ENCODE data around the gene LZTS3. TPM values are rescaled to one million over a fixed set of nuclear protein-coding genes. Genes with fewer than 3 reads are reported as not detected.
A peak's percentile ranks its signal among the peaks of the same experiment; 100 is the strongest.

The LZTS3 gene
- polyA plus RNA-seq, 1 of the 3 experiments (the other 2 are of a cell fraction), result 11.9 TPM

- no peaks in the 10 kb centered on the region for H4K20me1 ChIP-seq (ENCODE audit: insufficient read depth)
- H3K9me3 ChIP-seq, result no peaks in the 10 kb centered on the region
- H2AFZ ChIP-seq (ENCODE audit: low read depth), result no peak overlapping the region
- no peak for DNase-seq
- no peaks in the 10 kb centered on the region for H3K79me2 ChIP-seq (ENCODE audit: insufficient read depth)
- H3K4me1 ChIP-seq (ENCODE audit: control insufficient read depth in 1 of 2, insufficient read depth in 2 of 2, low read depth in 1 of 2, low read length in 1 of 2), result peaks cover 0 to 11% of the 10 kb centered on the region in 2 experiments; a peak in 1 of 4 replicates
- H3K27ac ChIP-seq (ENCODE audit: low read depth in 2 of 2, low read length in 1 of 2), result no peak overlapping the region
- no peaks in the 10 kb centered on the region for H3K27me3 ChIP-seq (ENCODE audit: insufficient read depth)
- H3K36me3 ChIP-seq (replicated peaks in 1 of 2; ENCODE audit: control insufficient read depth in 1 of 2, insufficient read depth in 2 of 2, low read length in 1 of 2), result no peaks in the 10 kb centered on the region
- 92% methylated on average over 17 of the region's 25 CpGs for WGBS (ENCODE audit: low lambda C conversion rate)
- H3K4me2 ChIP-seq, result no peak overlapping the region
- POLR2A ChIA-PET, result no interaction called here
- H3K9ac ChIP-seq, result no peak overlapping the region
- TF ChIP-seq EZH2phosphoT487 (IDR thresholded peaks at IDR 0.05; ENCODE audit: borderline replicate concordance, low read depth), result no peak
- no peak for TF ChIP-seq PBX3 (IDR thresholded peaks at IDR 0.05)
- TF ChIP-seq, protein P1, sequence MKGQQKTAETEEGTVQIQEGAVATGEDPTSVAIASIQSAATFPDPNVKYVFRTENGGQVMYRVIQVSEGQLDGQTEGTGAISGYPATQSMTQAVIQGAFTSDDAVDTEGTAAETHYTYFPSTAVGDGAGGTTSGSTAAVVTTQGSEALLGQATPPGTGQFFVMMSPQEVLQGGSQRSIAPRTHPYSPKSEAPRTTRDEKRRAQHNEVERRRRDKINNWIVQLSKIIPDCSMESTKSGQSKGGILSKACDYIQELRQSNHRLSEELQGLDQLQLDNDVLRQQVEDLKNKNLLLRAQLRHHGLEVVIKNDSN (IDR thresholded peaks at IDR 0.05; ENCODE audit: borderline replicate concordance, low read depth), result no peak
- TF ChIP-seq CHD2 (IDR thresholded peaks at IDR 0.05; ENCODE audit: low read length, partially characterized antibody), result no peak
- TF ChIP-seq SMC3 (IDR thresholded peaks at IDR 0.05; ENCODE audit: low read depth, low read length), result no peak
- H3K4me3 ChIP-seq (ENCODE audit: low read depth in 2 of 2, low read length in 1 of 2), result no peak overlapping the region
- H3F3A ChIP-seq (replicated peaks; ENCODE audit: insufficient read depth), result no peaks in the 10 kb centered on the region
- CTCF ChIA-PET, result interaction anchor here (0.6 kb wide), 1 partner anchor 23 kb away, joined by 3 read pairs; no protein-coding TSS in a partner anchor
- no peaks in the 10 kb centered on the region for H3K9me2 ChIP-seq
Observed at GRCh38 chr20:3167738-3168078, 5.6 kb downstream of the LZTS3 start.

DNA sequence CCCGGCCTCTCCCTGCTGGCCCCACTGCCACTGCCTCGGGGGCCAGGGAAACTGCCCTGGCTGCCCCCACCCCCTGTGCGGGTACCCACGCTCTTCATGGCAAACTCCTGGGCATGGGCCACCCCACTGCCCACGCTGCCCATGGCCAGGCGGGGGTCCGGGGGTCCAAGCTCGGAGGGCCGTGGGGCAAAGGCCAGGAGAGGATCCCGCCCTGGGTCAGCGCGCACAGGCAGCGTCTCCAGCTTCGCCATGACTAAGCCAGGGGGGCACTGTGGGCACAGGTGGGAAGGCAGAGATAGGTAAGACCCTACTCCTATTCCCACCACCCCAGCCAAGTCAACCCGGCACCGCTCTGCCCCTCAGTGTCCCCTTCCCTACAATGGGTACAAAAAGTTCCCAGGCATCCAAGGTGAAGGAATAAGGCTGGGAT, 6.4 kb downstream of the LZTS3 start:
- Histone ChIP-seq H3K27ac (ENCODE audit: low read depth in 2 of 2, low read length in 1 of 2) (no peak overlapping the region), H3K4me1 (ENCODE audit: control insufficient read depth in 1 of 2, insufficient read depth in 2 of 2, low read depth in 1 of 2, low read length in 1 of 2) (peaks cover 0 to 8% of the 10 kb centered on the region in 2 experiments; a peak in 1 of 4 replicates), H3K79me2 (ENCODE audit: insufficient read depth) (no peaks in the 10 kb centered on the region), H3K9me2 (no peaks in the 10 kb centered on the region), H3K36me3 (replicated peaks in 1 of 2; ENCODE audit: control insufficient read depth in 1 of 2, insufficient read depth in 2 of 2, low read length in 1 of 2) (no peaks in the 10 kb centered on the region), H3K27me3 (ENCODE audit: insufficient read depth) (no peaks in the 10 kb centered on the region), H3F3A (replicated peaks; ENCODE audit: insufficient read depth) (peaks cover under 1% of the 10 kb centered on the region), H3K9ac (no peak overlapping the region), H4K20me1 (ENCODE audit: insufficient read depth) (no peaks in the 10 kb centered on the region), H3K4me3 (ENCODE audit: low read depth in 2 of 2, low read length in 1 of 2) (no peak overlapping the region), H3K4me2 (no peak overlapping the region), H2AFZ (ENCODE audit: low read depth) (no peak overlapping the region), H3K9me3 (no peaks in the 10 kb centered on the region)
- 95% methylated on average over 2 of the region's 16 CpGs for WGBS (ENCODE audit: low lambda C conversion rate)
- ChIA-PET CTCF (interaction anchor here (0.7 kb wide), 1 partner anchor 28 kb away, joined by 3 read pairs; no protein-coding TSS in a partner anchor), POLR2A (no interaction called here)
- TF ChIP-seq TAF1 (IDR thresholded peaks at IDR 0.05; ENCODE audit: borderline replicate concordance, low read depth, low read length), result no peak
- TF ChIP-seq MAX (IDR thresholded peaks at IDR 0.05; ENCODE audit: low read depth), result no peak
- no peak for TF ChIP-seq FOSL2 (IDR thresholded peaks at IDR 0.05; ENCODE audit: borderline replicate concordance, low read depth)
- TF ChIP-seq EP300 (IDR thresholded peaks at IDR 0.05; ENCODE audit: borderline replicate concordance in 1 of 2, low read depth in 1 of 2, low read length in 1 of 2), result no peak
- TF ChIP-seq CTCF (IDR thresholded peaks at IDR 0.05), result no peak
- no peak for TF ChIP-seq POLR2AphosphoS5 (IDR thresholded peaks at IDR 0.05; ENCODE audit: low read depth, low read length)
- no peak for TF ChIP-seq CHD2 (IDR thresholded peaks at IDR 0.05; ENCODE audit: low read length, partially characterized antibody)
- no peak for TF ChIP-seq JUND (IDR thresholded peaks at IDR 0.05)
- TF ChIP-seq, protein P1 (IDR thresholded peaks at IDR 0.05; ENCODE audit: borderline replicate concordance, low read depth), result no peak
- DNase-seq, result peak; percentile 16

Measured in SK-N-SH (cell line).